Fibroblast of skin of left quadriceps (primary cell): Measurements from ENCODE around the gene NOS3.

Source experiments
- DNase-seq, 2 experiments: peaks; one replicate each; pipeline ENCODE4 v3.0.0-alpha.2; 2013; ENCODE audit warnings: low read depth in 2 of 2

The NOS3 gene

GRCh38 chr7:150964593-150965111 lies 26.2 kb upstream of the NOS3 start:
- no peak for DNase-seq

DNA sequence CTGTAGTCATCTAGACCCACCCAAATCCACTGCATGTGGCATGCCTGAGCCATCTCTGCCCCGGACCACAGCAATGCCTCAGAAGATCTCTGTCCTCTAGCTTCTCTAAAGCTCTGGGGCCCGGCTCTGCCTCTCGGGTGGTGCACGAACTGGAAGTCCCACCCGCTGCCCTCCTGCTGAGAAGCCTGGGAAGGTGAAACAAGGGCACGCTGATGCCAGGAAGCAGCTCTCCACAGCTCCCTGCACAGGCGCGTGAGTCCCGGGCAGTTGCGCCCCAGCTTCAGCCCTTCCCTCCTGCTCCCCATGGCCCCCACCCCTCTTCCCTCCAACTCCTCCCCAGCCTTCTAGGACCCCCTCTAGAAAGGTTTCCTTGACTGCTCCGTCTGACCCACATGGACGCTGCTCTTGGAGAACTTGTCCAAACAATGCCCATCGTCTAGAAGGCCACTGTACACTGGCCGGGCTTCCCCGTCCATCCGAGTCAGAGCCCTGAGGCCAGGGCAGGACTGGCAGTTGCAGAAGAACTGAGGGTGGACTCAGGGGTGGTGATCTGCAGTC lies 25.5 kb upstream of the NOS3 start:
- DNase-seq, result no peak

GRCh38 chr7:150966002-150966401 lies 24.8 kb upstream of the NOS3 start:
- DNase-seq, result no peak

GRCh38 chr7:150967349-150967748 lies 23.5 kb upstream of the NOS3 start:
- DNase-seq, result no peak

GRCh38 chr7:150968056-150968733 lies 22.6 kb upstream of the NOS3 start:
- no peak for DNase-seq

DNA sequence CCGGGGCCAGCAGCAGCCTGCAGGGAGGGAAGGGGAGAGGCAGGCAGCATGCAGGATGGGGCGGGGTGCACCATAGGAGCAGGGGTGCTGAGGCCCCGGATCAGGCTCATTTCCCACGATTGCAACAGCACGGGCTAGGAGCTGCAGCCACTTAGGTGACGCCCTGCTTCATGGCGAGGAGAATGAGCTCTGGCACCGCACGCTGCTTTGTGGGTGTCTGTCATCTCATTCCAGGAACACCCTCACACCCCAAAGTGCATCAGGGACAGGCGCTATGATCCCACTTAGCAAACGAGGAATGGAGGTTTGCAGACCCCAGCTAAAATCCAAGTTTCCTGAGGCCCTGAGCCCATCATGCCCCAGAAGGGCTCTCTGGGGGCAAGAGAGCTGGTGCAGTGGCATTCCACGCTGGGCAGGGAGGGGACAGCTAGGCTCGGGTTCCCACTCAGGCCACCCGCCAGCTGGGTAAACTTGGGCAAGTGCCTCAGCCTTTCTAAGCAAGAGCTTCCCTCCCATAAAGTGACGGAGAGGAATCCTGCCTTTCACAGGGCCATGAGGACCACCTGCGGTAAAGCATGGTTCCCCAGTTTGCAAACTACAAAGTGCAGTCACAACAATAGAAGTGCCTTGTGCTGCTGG lies 22.0 kb upstream of the NOS3 start:
- no peak for DNase-seq

GRCh38 chr7:150969475-150969874 lies 21.3 kb upstream of the NOS3 start:
- no peak for DNase-seq

DNA sequence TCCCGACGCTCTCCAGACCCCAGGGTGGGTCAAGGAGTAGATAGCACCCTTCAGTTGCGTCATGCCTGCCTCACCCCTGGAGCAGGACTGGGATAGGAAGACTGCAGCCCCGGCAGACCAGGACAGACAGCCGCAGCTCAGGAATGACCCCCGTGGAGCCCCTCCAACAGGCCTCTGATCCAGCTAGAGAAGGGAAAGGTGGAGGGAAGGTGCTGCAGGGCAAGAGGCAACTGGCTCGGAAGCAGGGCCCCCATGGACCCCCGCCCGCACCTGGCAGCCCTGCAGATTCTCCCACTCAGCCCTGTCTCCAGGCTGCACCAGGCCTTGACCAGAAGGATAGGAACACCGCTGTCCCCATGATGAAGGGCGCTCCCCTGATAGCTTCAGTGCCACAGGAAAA lies 20.4 kb upstream of the NOS3 start:
- DNase-seq, result no peak

DNA sequence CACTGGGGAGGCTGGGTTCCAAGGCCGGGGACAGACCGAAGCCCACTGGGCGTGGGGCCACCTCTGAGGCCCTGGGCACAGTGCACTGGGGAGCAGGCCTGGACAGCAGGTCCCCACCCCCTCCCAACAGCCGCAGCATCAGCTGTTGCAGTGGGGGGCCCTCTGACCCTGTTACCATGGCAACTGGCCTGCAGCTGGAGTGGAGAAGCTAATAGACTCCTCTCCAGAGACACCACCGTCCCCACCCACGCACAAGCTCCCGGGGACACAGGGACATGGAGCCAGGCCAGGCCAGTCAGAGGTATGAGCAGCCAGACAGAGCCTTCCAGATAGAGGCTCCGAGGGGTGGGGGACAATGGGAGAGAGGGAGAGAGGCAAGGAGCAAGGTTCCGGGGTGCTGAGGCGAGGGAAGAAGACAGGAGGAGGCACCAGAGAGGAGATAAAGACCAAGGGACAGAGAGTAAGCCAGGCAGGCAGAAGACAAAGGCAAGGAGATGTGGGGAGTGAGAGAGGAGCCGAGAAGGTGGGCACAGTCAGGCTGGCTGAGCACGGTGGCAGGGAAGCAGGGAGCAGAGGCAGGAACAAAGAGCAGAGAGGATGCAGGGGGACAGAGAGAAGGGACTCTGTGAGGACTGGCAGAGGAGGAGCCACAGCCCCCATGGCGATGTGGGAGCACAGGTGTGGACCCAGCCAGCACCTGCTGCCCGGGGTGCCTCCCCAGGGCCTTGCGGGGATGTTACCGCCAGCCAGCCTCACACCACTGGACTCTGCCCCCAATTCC lies 19.4 kb upstream of the NOS3 start:
- no peak for DNase-seq

- DNase-seq, result no peak
Observed at GRCh38 chr7:150972023-150972468, 18.8 kb upstream of the NOS3 start.

- no peak for DNase-seq
Observed at GRCh38 chr7:150972741-150973140, 18.1 kb upstream of the NOS3 start.

- no peak for DNase-seq
Observed at GRCh38 chr7:150973571-150974451, 17.0 kb upstream of the NOS3 start.

DNA sequence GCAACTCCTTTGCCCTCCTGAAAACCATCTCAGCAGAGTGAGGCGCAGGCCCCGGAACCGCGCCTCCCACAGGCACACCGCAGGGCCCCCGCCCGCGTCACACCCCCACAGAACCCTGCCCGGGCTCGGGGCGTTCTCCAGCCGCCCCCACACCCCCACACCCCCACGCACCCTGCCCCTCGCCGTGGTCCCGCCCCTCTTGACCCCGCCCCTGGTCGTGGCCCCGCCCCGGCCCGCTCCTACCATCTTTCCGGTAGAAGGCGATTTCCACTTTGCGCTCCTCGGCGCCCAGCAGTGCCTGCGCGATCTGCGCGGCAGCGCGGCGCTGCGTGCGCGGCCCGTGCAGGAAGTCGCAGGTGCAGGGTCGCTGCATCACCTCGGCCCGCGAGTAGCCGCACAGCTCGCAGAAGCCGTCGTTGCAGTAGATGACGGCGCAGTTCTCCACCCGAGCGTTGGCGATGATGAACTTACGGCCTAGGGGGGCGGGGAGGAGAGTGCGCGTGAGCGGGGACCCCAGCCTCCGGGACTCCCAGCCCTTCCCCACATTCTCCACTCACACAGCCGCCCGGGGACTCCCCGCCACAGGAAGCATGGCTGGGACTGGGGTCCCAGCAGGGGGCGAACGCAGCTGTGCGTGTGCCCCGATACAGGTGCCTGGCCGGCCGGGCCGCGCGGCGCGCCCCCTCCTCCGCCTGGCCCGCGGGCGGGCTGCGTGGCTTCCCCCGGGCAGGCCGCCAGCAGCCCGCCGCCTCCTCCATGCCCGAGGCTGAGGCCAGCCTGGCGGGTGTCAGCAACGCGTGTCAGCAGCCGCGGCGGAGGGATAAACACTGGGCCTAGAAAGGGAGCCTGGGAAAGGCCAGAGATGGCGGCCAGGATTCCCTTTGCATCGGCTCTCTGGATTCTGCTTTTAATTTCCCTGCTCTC lies 16.1 kb upstream of the NOS3 start:
- DNase-seq, result no peak

DNA sequence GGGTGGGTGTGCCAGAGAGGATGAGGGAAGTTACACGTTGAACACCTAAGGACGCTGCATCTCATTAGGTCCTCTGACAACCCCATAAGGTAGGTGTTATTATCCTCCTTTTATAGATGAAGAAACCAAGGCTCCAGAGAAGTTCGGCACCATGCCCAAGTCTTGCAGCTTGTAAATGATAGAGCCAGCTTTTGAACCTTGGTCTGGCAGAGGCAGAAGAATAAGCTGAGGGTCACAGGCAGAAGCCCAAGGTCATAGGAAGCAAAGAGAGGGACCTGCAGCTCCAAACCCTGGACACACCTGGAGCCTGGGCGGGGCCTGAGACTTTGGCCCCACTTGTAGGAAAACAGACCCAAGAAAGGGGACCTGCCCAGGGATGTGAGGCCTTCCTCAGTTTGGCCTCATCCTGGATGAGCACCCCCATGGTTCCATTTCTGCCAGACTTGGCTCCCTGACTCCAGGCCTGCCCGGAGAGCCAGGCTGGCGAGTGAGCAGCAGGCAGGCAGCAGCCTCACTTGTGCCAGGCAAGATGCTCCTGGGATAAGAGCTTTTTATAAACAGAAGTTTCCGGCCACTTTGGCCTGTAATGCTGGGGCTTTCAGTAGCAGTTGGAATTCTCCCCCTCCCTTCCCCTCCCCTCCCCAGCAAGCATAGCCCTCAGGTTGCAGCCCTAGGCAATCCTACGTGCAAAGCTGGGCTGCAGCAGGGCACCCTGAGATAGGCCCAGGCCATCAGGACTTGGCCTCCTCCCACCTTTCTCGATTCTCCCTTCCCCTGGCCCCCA lies 15.1 kb upstream of the NOS3 start:
- DNase-seq, result no peak

- no peak for DNase-seq
Observed at GRCh38 chr7:150976529-150977381, 14.1 kb upstream of the NOS3 start.

- DNase-seq, result no peak
Observed at GRCh38 chr7:150977382-150978125, 13.3 kb upstream of the NOS3 start.

- DNase-seq, result no peak
Observed at GRCh38 chr7:150978126-150978789, 12.6 kb upstream of the NOS3 start, which contains the start of gene KCNH2. KCNH2 (minus strand) TSS chr7:150978321; CDS start chr7:150977913, 408 bp downstream.
